Endothelial cell of umbilical vein (primary cell): ENCODE measurements around the gene TOLLIP. TPM values are rescaled to one million over a fixed set of nuclear protein-coding genes. Genes with fewer than 3 reads are reported as not detected.

Source experiments
- BruUV-seq: library from RNA; stranded (reverse); fragments of 400-500 nt; replicated peaks from 2 replicates; lab custom pipeline; 2021; lab: Mats Ljungman, UMichigan
- CTCF ChIA-PET: fragments of 300-600, 350-600 bp; sonication (Branson Sonifier 250); formaldehyde crosslinking; loops from one replicate; lab custom pipeline; 2021; ENCODE audit warnings: antibody characterized with exemption, inconsistent platforms; lab: Charles Lee
- POLR2A ChIA-PET: fragments of 300-600, 350-600 bp; sonication (Branson Sonifier 250); formaldehyde crosslinking; loops from one replicate; lab custom pipeline; 2021; ENCODE audit warnings: antibody characterized with exemption, inconsistent platforms; lab: Charles Lee
- DNase-seq: peaks from one replicate; pipeline ENCODE4 v3.0.0-alpha.2; 2011; ENCODE audit warnings: low read depth, low spot score
- FAIRE-seq: peaks from 2 replicates; lab custom pipeline; 2011; peaks lifted over from hg19 to GRCh38; lab: Jason Lieb, UNC
- H2AFZ ChIP-seq: 2 replicates; pipeline ENCODE4 v1.6.0; 2012; ENCODE audit warnings: low read depth, low read length, control low read depth, inconsistent platforms
- H3K27ac ChIP-seq: 2 replicates; pipeline ENCODE4 v1.5.1; 2011; ENCODE audit warnings: low read depth, mild to moderate bottlenecking, control low read depth, low read length, moderate library complexity; ENCODE audit not compliant: insufficient read depth
- H3K27me3 ChIP-seq, 2 experiments: 2 replicates each; pipeline versions ENCODE4 v1.6.0 to v1.6.1; 2011; ENCODE audit warnings: low read length in 2 of 2, mixed read lengths in 1 of 2; ENCODE audit not compliant: control insufficient read depth in 2 of 2, insufficient read depth in 2 of 2
- H3K36me3 ChIP-seq, 2 experiments: 2 replicates in 1 of 2; 3 replicates in 1 of 2; pipeline ENCODE4 v1.5.1; 2011; ENCODE audit warnings: low read length in 2 of 2, mild to moderate bottlenecking in 1 of 2, moderate library complexity in 1 of 2; ENCODE audit not compliant: control insufficient read depth in 2 of 2, insufficient read depth in 2 of 2; ENCODE audit errors: extremely low read depth in 1 of 2
- H3K4me1 ChIP-seq: 3 replicates; pipeline ENCODE4 v1.5.1; 2011; ENCODE audit warnings: mild to moderate bottlenecking, low read length; ENCODE audit not compliant: control insufficient read depth, insufficient read depth; ENCODE audit errors: extremely low read depth
- H3K4me2 ChIP-seq: 2 replicates; pipeline ENCODE4 v1.6.1; 2011; ENCODE audit warnings: low read length, control low read depth, mixed read lengths; ENCODE audit not compliant: insufficient read depth
- H3K4me3 ChIP-seq, 3 experiments: fragments of 200-600 bp in 1 of 3; sonication (generic), shearing (Covaris generic) in 1 of 3; replicated peaks in 1 of 3; 2 replicates each; pipeline ENCODE4 v1.5.1; 2011 to 2016; ENCODE audit warnings: control low read depth in 3 of 3, low read length in 3 of 3, mild to moderate bottlenecking in 2 of 3, inconsistent platforms in 1 of 3, low read depth in 1 of 3, moderate library complexity in 1 of 3; ENCODE audit not compliant: insufficient read depth in 1 of 3
- H3K79me2 ChIP-seq: 2 replicates; pipeline ENCODE4 v1.6.0; 2012; ENCODE audit warnings: low read length, inconsistent platforms; ENCODE audit not compliant: control insufficient read depth, insufficient read depth
- H3K9ac ChIP-seq: replicated peaks from 2 replicates; pipeline ENCODE3; 2011; ENCODE audit warnings: low read length, control low read depth; ENCODE audit not compliant: insufficient read depth; ENCODE audit errors: extremely low read depth
- H3K9me1 ChIP-seq: replicated peaks from 3 replicates; pipeline ENCODE4 v1.6.0; 2011; ENCODE audit warnings: mild to moderate bottlenecking, low read length; ENCODE audit not compliant: control insufficient read depth, insufficient read depth; ENCODE audit errors: extremely low read depth
- H3K9me3 ChIP-seq: replicated peaks from 2 replicates; pipeline ENCODE4 v1.5.1; 2012; ENCODE audit warnings: low read length, inconsistent platforms; ENCODE audit not compliant: control insufficient read depth, insufficient read depth
- H4K20me1 ChIP-seq: replicated peaks from 2 replicates; pipeline ENCODE3; 2011; ENCODE audit warnings: mild to moderate bottlenecking, low read length; ENCODE audit not compliant: control insufficient read depth, insufficient read depth; ENCODE audit errors: extremely low read depth
- EZH2 ChIP-seq: IDR thresholded peaks from 2 replicates; pipeline ENCODE4 v1.6.1; 2012; ENCODE audit warnings: borderline replicate concordance, low read depth, mild to moderate bottlenecking, moderate library complexity, low read length, inconsistent platforms; ENCODE audit not compliant: severe bottlenecking
- FOS ChIP-seq: IDR thresholded peaks from 2 replicates; pipeline ENCODE4 v1.6.1; 2011; ENCODE audit warnings: mild to moderate bottlenecking, low read length, moderate library complexity, borderline replicate concordance; ENCODE audit not compliant: insufficient read depth
- GATA2 ChIP-seq: IDR thresholded peaks from 2 replicates; pipeline ENCODE4 v1.7.0; 2011; ENCODE audit warnings: low read depth, mild to moderate bottlenecking, moderate library complexity, mixed read lengths, low read length; ENCODE audit not compliant: insufficient read length, insufficient read depth
- JUN ChIP-seq: IDR thresholded peaks from 2 replicates; pipeline ENCODE4 v1.6.1; 2011; ENCODE audit warnings: borderline replicate concordance, low read depth; ENCODE audit not compliant: insufficient read length, insufficient read depth
- MYC ChIP-seq: IDR thresholded peaks from one replicate; pipeline ENCODE4 v1.6.1; 2011; ENCODE audit warnings: mild to moderate bottlenecking, low read depth, low read length
- POLR2A ChIP-seq: IDR thresholded peaks from 2 replicates; pipeline ENCODE4 v1.6.1; 2012; ENCODE audit warnings: low read depth, mild to moderate bottlenecking, control low read depth, low read length
- POLR2AphosphoS5 ChIP-seq: IDR thresholded peaks from 2 replicates; pipeline ENCODE4 v1.6.1; 2012; ENCODE audit warnings: low read depth, mild to moderate bottlenecking, control low read depth, low read length, moderate library complexity; ENCODE audit not compliant: insufficient read depth
- dilution Hi-C: fragments of 300-500 bp; cut with MboI; formaldehyde crosslinking; loops from one replicate; pipeline ENCODE4 v1.15.0; 2019; ENCODE audit warnings: low sequenced_read_pairs; ENCODE audit not compliant: extremely low pct_ligation_motif_present
- intact Hi-C: fragments of 100-400 bp; cut with micrococcal nuclease; formaldehyde crosslinking; loops from one replicate; pipeline ENCODE4 v1.10.0; 2022
- polyA plus RNA-seq, 4 experiments: library from polyadenylated mRNA; depleted of rRNA in 3 of 4; stranded (reverse) in 3 of 4; unstranded in 1 of 4; fragments of >200 nt; gene quantifications; 2 replicates each; pipeline versions ENCODE4 v1.2.1 to v1.2.3, GENCODE V29; 2011 to 2012; ENCODE audit warnings: missing spikeins in 1 of 4
- total RNA-seq: library from RNA; stranded (reverse); gene quantifications from 2 replicates; pipeline ENCODE4 v1.2.3, GENCODE V29; 2021
- TF ChIP-seq, protein P1 (sequence below), 2 donors: IDR thresholded peaks; 1 replicate in 1 of 2; 2 replicates in 1 of 2; pipeline ENCODE4 v1.5.1; 2011; ENCODE audit warnings: low read length in 2 of 2, mild to moderate bottlenecking in 2 of 2, moderate library complexity in 2 of 2, control low read depth in 1 of 2, inconsistent platforms in 1 of 2, low read depth in 1 of 2; ENCODE audit not compliant: insufficient read depth in 1 of 2; ENCODE audit errors: extremely low read depth in 1 of 2
- TF ChIP-seq, protein P2 (sequence below): IDR thresholded peaks from 2 replicates; pipeline ENCODE4 v1.6.1; 2011; ENCODE audit not compliant: insufficient read depth, insufficient read length

Gene TOLLIP
- total and polyA plus RNA-seq, 2 donors (not counting 3 experiments of a cell fraction or from before 2014, with no cell fraction given), result 49.6 to 64.8 TPM

DNA sequence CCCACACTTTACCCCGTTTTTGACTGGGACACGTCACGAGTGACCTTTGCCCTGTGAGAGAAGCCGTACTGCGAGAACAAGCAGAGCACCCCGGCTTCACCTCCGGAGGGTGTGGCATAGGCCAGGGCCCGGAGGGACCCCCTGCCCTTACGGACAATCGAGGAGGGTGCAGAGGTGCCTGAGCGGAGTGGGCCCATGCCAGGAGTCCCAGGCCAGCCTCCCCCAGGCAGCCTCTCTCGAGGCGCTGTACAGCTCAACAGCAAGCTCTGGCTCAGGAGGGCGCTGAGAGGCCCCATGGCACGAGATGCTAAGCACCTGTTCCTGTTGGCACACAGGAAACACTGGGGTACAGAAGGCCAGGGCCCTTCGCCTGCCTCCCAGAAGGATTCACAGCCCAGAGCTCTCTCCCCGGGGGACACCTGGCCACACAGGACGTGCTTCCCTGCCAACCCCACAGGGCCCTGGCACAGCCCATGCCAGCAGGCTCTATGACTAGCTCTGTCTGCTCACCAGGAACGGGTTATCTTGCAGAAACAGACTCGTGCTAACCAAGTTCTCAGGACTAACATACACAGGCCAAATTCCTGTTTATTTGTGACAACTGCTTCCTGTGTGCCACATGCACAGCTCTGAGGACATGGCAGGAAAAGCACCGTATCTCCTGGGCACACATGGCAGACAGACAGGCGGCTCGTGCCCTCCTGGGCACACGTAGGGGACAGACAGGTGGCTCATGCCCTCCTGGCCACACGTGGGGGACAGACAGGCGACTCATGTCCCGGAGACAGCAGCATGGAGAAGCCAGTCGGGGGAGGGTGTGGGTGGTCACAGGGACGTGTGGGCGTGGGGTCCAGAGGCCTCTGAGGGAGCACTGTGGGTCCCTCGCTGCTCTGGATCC, 11.6 kb downstream of the TOLLIP start:
- no peaks in the 10 kb centered on the region for H3K9me1 ChIP-seq
- BruUV-seq, result no TSS peak
- H3K4me1 ChIP-seq, result peaks cover 2% of the 10 kb centered on the region
- H3K27ac ChIP-seq, result no peak overlapping the region
- intact Hi-C loops, result no loop called here
- ChIA-PET CTCF (no interaction called here), POLR2A (no interaction called here)
- no peak overlapping the region for H2AFZ ChIP-seq
- FAIRE-seq (no peak), DNase-seq (no peak)
- no peaks in the 10 kb centered on the region for H3K27me3 ChIP-seq
- H4K20me1 ChIP-seq, result no peaks in the 10 kb centered on the region
- no peak overlapping the region for H3K4me2 ChIP-seq
- no peak overlapping the region for H3K4me3 ChIP-seq
- H3K36me3 ChIP-seq, result peaks cover 2 to 13% of the 10 kb centered on the region in 2 experiments
- no peaks in the 10 kb centered on the region for H3K9me3 ChIP-seq
- no peak overlapping the region for H3K9ac ChIP-seq
- dilution Hi-C loops, result no loop called here
- TF ChIP-seq FOS (no peak), GATA2 (no peak), EZH2 (no peak), MYC (no peak), JUN (no peak)
- peaks cover 56% of the 10 kb centered on the region for H3K79me2 ChIP-seq

DNA sequence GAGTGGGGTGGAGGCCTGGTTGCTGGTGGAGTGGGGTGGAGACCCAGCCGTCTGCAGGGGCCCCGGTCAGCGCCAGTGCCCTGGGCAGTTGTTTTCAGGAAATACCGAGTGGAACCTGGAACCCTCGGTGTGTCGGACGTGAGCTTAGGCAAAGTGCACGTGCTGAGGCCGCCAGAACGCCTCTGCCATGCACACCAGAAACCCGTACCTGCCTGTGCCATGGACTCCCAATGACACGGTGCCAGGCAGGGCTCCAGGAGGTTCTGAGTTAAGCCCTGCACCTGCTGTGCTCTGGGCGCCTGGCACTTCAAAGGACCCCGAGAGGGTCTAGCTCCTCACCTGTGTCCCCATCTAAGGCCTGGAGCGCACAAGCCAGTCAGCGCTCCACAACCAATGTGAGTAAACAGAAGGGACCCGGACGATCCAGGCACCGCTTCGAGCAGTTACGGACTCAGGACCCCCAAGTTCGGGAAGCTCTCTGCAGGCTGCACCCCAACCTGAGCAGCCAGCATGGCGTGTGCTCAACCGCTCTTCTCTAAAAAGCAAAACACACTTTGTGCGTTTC, 12.3 kb downstream of the TOLLIP start:
- CTCF ChIA-PET, result no interaction called here

More for the DNA sequence above, 12.3 kb downstream of the TOLLIP start:
- no peak for FAIRE-seq
- H2AFZ ChIP-seq, result no peak overlapping the region
- BruUV-seq, result no TSS peak
- no peak overlapping the region for H3K9ac ChIP-seq
- no peak overlapping the region for H3K27ac ChIP-seq
- no peak for DNase-seq
- dilution Hi-C loops, result no loop called here
- peaks cover 2 to 16% of the 10 kb centered on the region in 2 experiments for H3K36me3 ChIP-seq
- no peaks in the 10 kb centered on the region for H3K9me3 ChIP-seq
- intact Hi-C loops, result no loop called here
- H3K27me3 ChIP-seq, result no peaks in the 10 kb centered on the region
- H3K4me3 ChIP-seq, result no peak overlapping the region
- POLR2A ChIA-PET, result no interaction called here
- no peaks in the 10 kb centered on the region for H3K9me1 ChIP-seq
- H3K4me1 ChIP-seq, result peaks cover 2% of the 10 kb centered on the region
- no peaks in the 10 kb centered on the region for H4K20me1 ChIP-seq
- H3K79me2 ChIP-seq, result peaks cover 53% of the 10 kb centered on the region
- no peak overlapping the region for H3K4me2 ChIP-seq
- TF ChIP-seq FOS (no peak), POLR2AphosphoS5 (no peak), POLR2A (no peak), GATA2 (no peak), JUN (no peak), EZH2 (no peak), MYC (no peak)
- TF ChIP-seq, protein P1, sequence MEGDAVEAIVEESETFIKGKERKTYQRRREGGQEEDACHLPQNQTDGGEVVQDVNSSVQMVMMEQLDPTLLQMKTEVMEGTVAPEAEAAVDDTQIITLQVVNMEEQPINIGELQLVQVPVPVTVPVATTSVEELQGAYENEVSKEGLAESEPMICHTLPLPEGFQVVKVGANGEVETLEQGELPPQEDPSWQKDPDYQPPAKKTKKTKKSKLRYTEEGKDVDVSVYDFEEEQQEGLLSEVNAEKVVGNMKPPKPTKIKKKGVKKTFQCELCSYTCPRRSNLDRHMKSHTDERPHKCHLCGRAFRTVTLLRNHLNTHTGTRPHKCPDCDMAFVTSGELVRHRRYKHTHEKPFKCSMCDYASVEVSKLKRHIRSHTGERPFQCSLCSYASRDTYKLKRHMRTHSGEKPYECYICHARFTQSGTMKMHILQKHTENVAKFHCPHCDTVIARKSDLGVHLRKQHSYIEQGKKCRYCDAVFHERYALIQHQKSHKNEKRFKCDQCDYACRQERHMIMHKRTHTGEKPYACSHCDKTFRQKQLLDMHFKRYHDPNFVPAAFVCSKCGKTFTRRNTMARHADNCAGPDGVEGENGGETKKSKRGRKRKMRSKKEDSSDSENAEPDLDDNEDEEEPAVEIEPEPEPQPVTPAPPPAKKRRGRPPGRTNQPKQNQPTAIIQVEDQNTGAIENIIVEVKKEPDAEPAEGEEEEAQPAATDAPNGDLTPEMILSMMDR (IDR thresholded peaks at IDR 0.05; ENCODE audit: extremely low read depth in 1 of 2, insufficient read depth in 1 of 2, low read depth in 1 of 2, low read length in 2 of 2), result no peak
- TF ChIP-seq, protein P2, sequence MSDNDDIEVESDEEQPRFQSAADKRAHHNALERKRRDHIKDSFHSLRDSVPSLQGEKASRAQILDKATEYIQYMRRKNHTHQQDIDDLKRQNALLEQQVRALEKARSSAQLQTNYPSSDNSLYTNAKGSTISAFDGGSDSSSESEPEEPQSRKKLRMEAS, result no peak
